HEK293 (cell line): ENCODE results near the gene TUBGCP3.

Experiments used
- CTCF ChIA-PET: fragments of 350-600 bp; formaldehyde crosslinking; extraction: SDS; loops from one replicate; lab custom pipeline; 2021; ENCODE audit warnings: antibody characterized with exemption; lab: Yijun Ruan, JAX
- POLR2A ChIA-PET: fragments of 300-600 bp; formaldehyde crosslinking; extraction: SDS; loops from one replicate; lab custom pipeline; 2020; ENCODE audit warnings: antibody characterized with exemption, inconsistent platforms; lab: Yijun Ruan, JAX
- H3K27ac ChIP-seq: fragments of 200-500 bp; sonication (Bioruptor generic); 2 replicates; pipeline ENCODE4 v1.5.1; 2014; ENCODE audit warnings: low read depth, low read length, control low read depth, inconsistent platforms; ENCODE audit errors: extremely low read depth
- H3K36me3 ChIP-seq, 2 experiments: fragments of 200-500 bp in 1 of 2; sonication (Bioruptor generic) in 1 of 2; 1 replicate in 1 of 2; 2 replicates in 1 of 2; pipeline ENCODE4 v1.5.1; 2014 to 2017; ENCODE audit warnings: inconsistent platforms in 2 of 2, low read length in 2 of 2; ENCODE audit not compliant: control insufficient read depth in 2 of 2, insufficient read depth in 1 of 2
- H3K4me1 ChIP-seq: fragments of 200-500 bp; sonication (Bioruptor generic); 2 replicates; pipeline ENCODE4 v1.5.1; 2014; ENCODE audit warnings: mild to moderate bottlenecking, low read length, inconsistent platforms; ENCODE audit not compliant: control insufficient read depth, insufficient read depth
- H3K4me3 ChIP-seq: 2 replicates; pipeline ENCODE4 v1.5.1; 2011; ENCODE audit warnings: low read depth, mild to moderate bottlenecking, control low read depth, low read length, moderate library complexity
- H3K9me3 ChIP-seq: fragments of 200-500 bp; sonication (Bioruptor generic); 2 replicates; pipeline ENCODE4 v1.5.1; 2014; ENCODE audit warnings: low read depth, low read length, inconsistent platforms; ENCODE audit not compliant: control insufficient read depth, insufficient read depth
- BCL6B ChIP-seq: fragments of 450-650 bp; formaldehyde crosslinking; IDR thresholded peaks from 2 replicates; pipeline ENCODE4 v1.5.1; 2017; ENCODE audit warnings: missing biosample characterization, missing genetic modification characterization
- HOXC10 ChIP-seq: sonication (generic); formaldehyde crosslinking; IDR thresholded peaks from 2 replicates; pipeline ENCODE4 v1.8.1; 2023; ENCODE audit warnings: mild to moderate bottlenecking, missing genetic modification reagents
- IKZF3 ChIP-seq: fragments of 450-650 bp; IDR thresholded peaks from 2 replicates; pipeline ENCODE4 v1.5.0; 2018; ENCODE audit warnings: missing biosample characterization, mild to moderate bottlenecking, missing genetic modification characterization, moderate library complexity
- SCRT2 ChIP-seq: fragments of 450-650 bp; formaldehyde crosslinking; IDR thresholded peaks from 2 replicates; pipeline ENCODE4 v1.5.1; 2016; ENCODE audit warnings: missing biosample characterization, missing genetic modification characterization
- SP7 ChIP-seq: fragments of 450-650 bp; formaldehyde crosslinking; IDR thresholded peaks from 2 replicates; pipeline ENCODE4 v1.5.1; 2016; ENCODE audit warnings: missing biosample characterization, missing genetic modification characterization
- TRIM28 ChIP-seq: IDR thresholded peaks from 2 replicates; pipeline ENCODE4 v1.6.1; 2011; ENCODE audit warnings: low read length, control low read depth, borderline replicate concordance
- YY1 ChIP-seq: fragments of 450-650 bp; formaldehyde crosslinking; IDR thresholded peaks from 2 replicates; pipeline ENCODE4 v1.5.1; 2018; ENCODE audit warnings: missing biosample characterization, missing genetic modification characterization
- YY2 ChIP-seq: fragments of 450-650 bp; formaldehyde crosslinking; IDR thresholded peaks from 2 replicates; pipeline ENCODE4 v1.5.1; 2016; ENCODE audit warnings: missing biosample characterization, missing genetic modification characterization
- ZBTB1 ChIP-seq: fragments of 450-650 bp; formaldehyde crosslinking; IDR thresholded peaks from 2 replicates; pipeline ENCODE4 v1.5.1; 2016; ENCODE audit warnings: missing biosample characterization, missing genetic modification characterization
- ZBTB17 ChIP-seq: fragments of 450-650 bp; formaldehyde crosslinking; IDR thresholded peaks from 2 replicates; pipeline ENCODE4 v1.5.1; 2016; ENCODE audit warnings: missing biosample characterization, missing genetic modification characterization
- ZEB2 ChIP-seq: fragments of 450-650 bp; formaldehyde crosslinking; IDR thresholded peaks from 2 replicates; pipeline ENCODE4 v1.5.1; 2016; ENCODE audit warnings: missing biosample characterization, missing genetic modification characterization
- ZNF146 ChIP-seq: fragments of 450-650 bp; formaldehyde crosslinking; IDR thresholded peaks from 2 replicates; pipeline ENCODE4 v1.5.1; 2016; ENCODE audit warnings: missing biosample characterization, missing genetic modification characterization
- ZNF184 ChIP-seq: fragments of 450-650 bp; IDR thresholded peaks from 2 replicates; pipeline ENCODE4 v1.5.1; 2018; ENCODE audit warnings: missing biosample characterization, mild to moderate bottlenecking, missing genetic modification characterization
- ZNF2 ChIP-seq: fragments of 450-650 bp; formaldehyde crosslinking; IDR thresholded peaks from 2 replicates; pipeline ENCODE4 v1.5.1; 2016; ENCODE audit warnings: missing biosample characterization, missing genetic modification characterization
- ZNF202 ChIP-seq: fragments of 450-650 bp; formaldehyde crosslinking; IDR thresholded peaks from 2 replicates; pipeline ENCODE4 v1.5.1; 2016; ENCODE audit warnings: missing biosample characterization, missing genetic modification characterization, borderline replicate concordance
- ZNF266 ChIP-seq: fragments of 450-650 bp; formaldehyde crosslinking; IDR thresholded peaks from 2 replicates; pipeline ENCODE4 v1.5.1; 2016; ENCODE audit warnings: missing biosample characterization, missing genetic modification characterization, low read depth
- ZNF280C ChIP-seq: fragments of 450-650 bp; formaldehyde crosslinking; IDR thresholded peaks from 2 replicates; pipeline ENCODE4 v1.5.1; 2016; ENCODE audit warnings: missing biosample characterization, missing genetic modification characterization
- ZNF350 ChIP-seq: fragments of 450-650 bp; formaldehyde crosslinking; IDR thresholded peaks from 2 replicates; pipeline ENCODE4 v1.5.0; 2017; ENCODE audit warnings: missing biosample characterization, mild to moderate bottlenecking, missing genetic modification characterization
- ZNF394 ChIP-seq: fragments of 450-650 bp; formaldehyde crosslinking; IDR thresholded peaks from 2 replicates; pipeline ENCODE4 v1.5.1; 2016; ENCODE audit warnings: missing biosample characterization, missing genetic modification characterization, mild to moderate bottlenecking, moderate library complexity, borderline replicate concordance
- ZNF423 ChIP-seq: fragments of 450-650 bp; formaldehyde crosslinking; IDR thresholded peaks from 2 replicates; pipeline ENCODE4 v1.5.1; 2016; ENCODE audit warnings: missing biosample characterization, missing genetic modification characterization
- ZNF48 ChIP-seq: fragments of 450-650 bp; formaldehyde crosslinking; IDR thresholded peaks from 2 replicates; pipeline ENCODE4 v1.5.1; 2016; ENCODE audit warnings: missing biosample characterization, missing genetic modification characterization
- ZNF555 ChIP-seq: fragments of 450-650 bp; formaldehyde crosslinking; conservative IDR thresholded peaks from 2 replicates; pipeline ENCODE4 v1.5.1; 2017; ENCODE audit warnings: missing biosample characterization, mild to moderate bottlenecking, missing genetic modification characterization, inconsistent platforms
- ZNF558 ChIP-seq: fragments of 450-650 bp; formaldehyde crosslinking; IDR thresholded peaks from 2 replicates; pipeline ENCODE4 v1.5.1; 2016; ENCODE audit warnings: missing biosample characterization, missing genetic modification characterization
- ZNF561 ChIP-seq: fragments of 450-650 bp; IDR thresholded peaks from 2 replicates; pipeline ENCODE4 v1.5.1; 2018; ENCODE audit warnings: missing biosample characterization, missing genetic modification characterization, borderline replicate concordance
- ZNF596 ChIP-seq: fragments of 450-650 bp; IDR thresholded peaks from 2 replicates; pipeline ENCODE4 v1.5.0; 2018; ENCODE audit warnings: missing biosample characterization, mild to moderate bottlenecking, missing genetic modification characterization, moderate library complexity
- ZNF654 ChIP-seq: fragments of 450-650 bp; formaldehyde crosslinking; IDR thresholded peaks from 2 replicates; pipeline ENCODE4 v1.5.1; 2016; ENCODE audit warnings: low read depth, missing biosample characterization, missing genetic modification characterization
- ZNF776 ChIP-seq: fragments of 450-650 bp; formaldehyde crosslinking; IDR thresholded peaks from 2 replicates; pipeline ENCODE4 v1.5.0; 2017; ENCODE audit warnings: missing biosample characterization, missing genetic modification characterization, borderline replicate concordance
- ZNF830 ChIP-seq: fragments of 450-650 bp; IDR thresholded peaks from 2 replicates; pipeline ENCODE4 v1.5.0; 2018; ENCODE audit warnings: missing biosample characterization, missing genetic modification characterization, low read depth, mild to moderate bottlenecking, moderate library complexity
- ZSCAN16 ChIP-seq: fragments of 450-650 bp; formaldehyde crosslinking; IDR thresholded peaks from 2 replicates; pipeline ENCODE4 v1.5.1; 2016; ENCODE audit warnings: missing biosample characterization, missing genetic modification characterization
- TF ChIP-seq, protein P1 (sequence below): fragments of 450-650 bp; IDR thresholded peaks from 2 replicates; pipeline ENCODE4 v1.5.1; 2018; ENCODE audit warnings: missing biosample characterization, mild to moderate bottlenecking, missing genetic modification characterization
- TF ChIP-seq, protein P2 (sequence below): fragments of 450-650 bp; formaldehyde crosslinking; IDR thresholded peaks from 2 replicates; pipeline ENCODE4 v1.5.1; 2016; ENCODE audit warnings: missing biosample characterization, missing genetic modification characterization

The TUBGCP3 gene

DNA sequence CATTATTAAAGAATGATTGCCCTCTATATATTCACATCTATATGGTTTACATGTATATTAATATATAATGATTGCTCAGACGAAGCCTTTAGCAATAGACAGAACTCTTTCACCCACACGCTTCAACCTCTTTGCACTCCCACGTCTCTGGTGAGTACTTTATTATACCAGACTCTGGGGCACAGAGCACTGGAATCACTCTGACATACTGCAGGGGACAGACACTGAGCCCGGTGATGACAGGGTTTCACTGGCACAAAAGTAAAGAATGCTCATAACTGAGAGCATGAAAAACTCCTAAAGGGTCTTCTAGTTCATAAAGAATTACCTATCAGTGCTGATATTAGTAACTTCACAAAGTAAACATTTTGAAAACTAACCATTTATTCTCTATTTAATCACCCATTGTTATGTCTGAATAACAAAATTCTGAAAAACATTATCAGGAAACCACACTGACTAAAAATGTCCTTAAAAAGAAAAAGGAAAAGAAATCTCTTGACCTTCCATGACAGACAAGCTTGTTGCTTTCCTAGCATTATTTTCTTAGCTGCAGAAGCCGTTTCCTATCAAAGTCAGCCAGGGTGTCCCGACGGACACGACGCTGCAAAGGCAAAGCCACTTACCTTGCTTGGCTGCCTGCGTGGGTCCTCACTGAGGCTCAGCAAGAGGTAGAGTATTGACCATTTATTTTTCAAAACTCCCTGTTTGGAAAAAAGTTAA, 29.1 kb downstream of the TUBGCP3 start:
- no peak overlapping the region for H3K27ac ChIP-seq
- no peak overlapping the region for H3K4me3 ChIP-seq
- TF ChIP-seq YY2 (no peak), ZNF184 (tag by site-specific recombination) (no peak), ZNF266 (tag by site-specific recombination) (no peak), ZNF2 (no peak), ZNF558 (tag by site-specific recombination) (no peak), ZNF280C (tag by site-specific recombination) (no peak), ZNF48 (tag by site-specific recombination) (no peak), HOXC10 (CRISPR knock-in tag) (no peak), ZNF830 (tag by site-specific recombination) (no peak), ZNF394 (tag by site-specific recombination) (no peak), ZEB2 (tag by site-specific recombination) (no peak), BCL6B (tag by site-specific recombination) (no peak), YY1 (tag by site-specific recombination) (no peak), SCRT2 (tag by site-specific recombination) (no peak), ZBTB17 (tag by site-specific recombination) (no peak), SP7 (tag by site-specific recombination) (no peak), ZBTB1 (tag by site-specific recombination) (no peak)
- TF ChIP-seq, protein P1, sequence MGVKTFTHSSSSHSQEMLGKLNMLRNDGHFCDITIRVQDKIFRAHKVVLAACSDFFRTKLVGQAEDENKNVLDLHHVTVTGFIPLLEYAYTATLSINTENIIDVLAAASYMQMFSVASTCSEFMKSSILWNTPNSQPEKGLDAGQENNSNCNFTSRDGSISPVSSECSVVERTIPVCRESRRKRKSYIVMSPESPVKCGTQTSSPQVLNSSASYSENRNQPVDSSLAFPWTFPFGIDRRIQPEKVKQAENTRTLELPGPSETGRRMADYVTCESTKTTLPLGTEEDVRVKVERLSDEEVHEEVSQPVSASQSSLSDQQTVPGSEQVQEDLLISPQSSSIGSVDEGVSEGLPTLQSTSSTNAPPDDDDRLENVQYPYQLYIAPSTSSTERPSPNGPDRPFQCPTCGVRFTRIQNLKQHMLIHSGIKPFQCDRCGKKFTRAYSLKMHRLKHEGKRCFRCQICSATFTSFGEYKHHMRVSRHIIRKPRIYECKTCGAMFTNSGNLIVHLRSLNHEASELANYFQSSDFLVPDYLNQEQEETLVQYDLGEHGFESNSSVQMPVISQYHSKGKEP (tag by site-specific recombination) = no peak
- TF ChIP-seq, all 188 proteins: peak for 0
- Histone ChIP-seq H3K9me3 (no peaks in the 10 kb centered on the region), H3K36me3 (peaks cover 4 to 63% of the 10 kb centered on the region in 2 experiments), H3K4me1 (no peaks in the 10 kb centered on the region)
- POLR2A ChIA-PET = no interaction called here
- CTCF ChIA-PET = no interaction called here

DNA sequence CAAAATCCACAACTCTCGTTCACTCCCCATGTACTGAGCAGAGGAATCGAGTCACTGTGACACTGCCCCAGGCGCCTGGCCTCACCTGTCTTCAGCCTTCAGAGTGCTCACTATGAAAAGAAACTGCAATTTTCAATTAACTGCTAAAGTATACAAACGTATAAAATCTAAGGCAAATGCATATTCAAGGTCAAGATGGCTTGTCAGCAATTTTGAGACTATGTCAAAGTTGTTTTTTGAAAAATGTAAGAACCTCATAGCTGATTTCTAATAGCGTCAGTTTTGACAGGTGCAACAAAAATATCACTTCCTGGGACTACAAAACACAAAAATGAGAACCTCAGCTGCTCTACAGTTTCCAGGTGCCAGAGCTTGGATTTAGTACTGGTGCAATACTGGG, 31.4 kb downstream of the TUBGCP3 start:
- CTCF ChIA-PET = no interaction called here
- no peak overlapping the region for H3K4me3 ChIP-seq
- no peaks in the 10 kb centered on the region for H3K9me3 ChIP-seq
- H3K36me3 ChIP-seq = peaks cover 8 to 76% of the 10 kb centered on the region in 2 experiments
- H3K27ac ChIP-seq = no peak overlapping the region
- H3K4me1 ChIP-seq = no peaks in the 10 kb centered on the region
- POLR2A ChIA-PET = interaction anchor here (1.0 kb wide), 1 partner anchor 31 kb away, joined by 3 read pairs; no protein-coding TSS in a partner anchor
- TF ChIP-seq, protein P2, sequence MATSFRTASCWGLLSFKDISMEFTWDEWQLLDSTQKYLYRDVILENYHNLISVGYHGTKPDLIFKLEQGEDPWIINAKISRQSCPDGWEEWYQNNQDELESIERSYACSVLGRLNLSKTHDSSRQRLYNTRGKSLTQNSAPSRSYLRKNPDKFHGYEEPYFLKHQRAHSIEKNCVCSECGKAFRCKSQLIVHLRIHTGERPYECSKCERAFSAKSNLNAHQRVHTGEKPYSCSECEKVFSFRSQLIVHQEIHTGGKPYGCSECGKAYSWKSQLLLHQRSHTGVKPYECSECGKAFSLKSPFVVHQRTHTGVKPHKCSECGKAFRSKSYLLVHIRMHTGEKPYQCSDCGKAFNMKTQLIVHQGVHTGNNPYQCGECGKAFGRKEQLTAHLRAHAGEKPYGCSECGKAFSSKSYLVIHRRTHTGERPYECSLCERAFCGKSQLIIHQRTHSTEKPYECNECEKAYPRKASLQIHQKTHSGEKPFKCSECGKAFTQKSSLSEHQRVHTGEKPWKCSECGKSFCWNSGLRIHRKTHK = no peak
- TF ChIP-seq ZNF202 (tag by site-specific recombination) (no peak), ZNF555 (no peak), IKZF3 (tag by site-specific recombination) (no peak), ZNF776 (no peak), ZSCAN16 (tag by site-specific recombination) (no peak), ZNF654 (tag by site-specific recombination) (no peak), ZNF561 (tag by site-specific recombination) (no peak), ZNF596 (tag by site-specific recombination) (no peak), TRIM28 (no peak), ZNF146 (tag by site-specific recombination) (no peak), ZNF350 (no peak), ZNF423 (no peak)
